Tibial artery (tissue), 4 donors: ENCODE results near the gene DPP8.
"Not testable (repeated sequence)": the region's sequence is repeated elsewhere in the genome, so short reads cannot be mapped to it uniquely, and the experiment has no call there.

Experiments used
- DNase-seq, 2 donors: peaks; one replicate each; pipeline ENCODE4 v3.0.0-alpha.2; 2019
- H3K27ac ChIP-seq, 2 donors: fragments of 200-600 bp; sonication (generic) in 1 of 2; 1 replicate in 1 of 2; 2 replicates in 1 of 2; pipeline ENCODE4 v1.5.1; 2018 to 2019; ENCODE audit warnings: mild to moderate bottlenecking in 1 of 2
- H3K27me3 ChIP-seq, 2 donors: fragments of 200-600 bp; sonication (generic) in 1 of 2; one replicate each; pipeline versions ENCODE4 v1.5.1 to v1.6.0; 2016 to 2019
- H3K36me3 ChIP-seq, 3 donors: fragments of 200-600 bp; sonication (generic) in 2 of 3; one replicate each; pipeline ENCODE4 v1.5.1; 2016 to 2019; ENCODE audit warnings: mild to moderate bottlenecking in 2 of 3
- H3K4me1 ChIP-seq, 4 donors: fragments of 200-600 bp; sonication (generic) in 2 of 4; 1 replicate in 3 of 4; 2 replicates in 1 of 4; pipeline ENCODE4 v1.5.1; 2016 to 2019
- H3K4me3 ChIP-seq, 2 donors: fragments of 200-600 bp; sonication (generic) in 1 of 2; 1 replicate in 1 of 2; 2 replicates in 1 of 2; pipeline ENCODE4 v1.5.1; 2018 to 2019; ENCODE audit warnings: mild to moderate bottlenecking in 2 of 2
- H3K9me3 ChIP-seq, 3 donors: fragments of 200-600 bp; sonication (generic) in 1 of 3; one replicate each; pipeline ENCODE4 v1.5.1; 2016 to 2019
- intact Hi-C: fragments of 100-400 bp; cut with DNase I; formaldehyde crosslinking; loops from one replicate; pipeline ENCODE4 v1.15.0; 2023; ENCODE audit warnings: low total_unique reads
- TF ChIP-seq, protein P1 (sequence below), 2 experiments: fragments of 200-600 bp in 1 of 2; fragments of 450-650 bp in 1 of 2; IDR thresholded peaks; one replicate each; pipeline ENCODE4 v1.5.1; 2017 to 2019; ENCODE audit warnings: antibody characterized with exemption in 2 of 2, mild to moderate bottlenecking in 1 of 2, moderate library complexity in 1 of 2

DPP8 gene

DNA sequence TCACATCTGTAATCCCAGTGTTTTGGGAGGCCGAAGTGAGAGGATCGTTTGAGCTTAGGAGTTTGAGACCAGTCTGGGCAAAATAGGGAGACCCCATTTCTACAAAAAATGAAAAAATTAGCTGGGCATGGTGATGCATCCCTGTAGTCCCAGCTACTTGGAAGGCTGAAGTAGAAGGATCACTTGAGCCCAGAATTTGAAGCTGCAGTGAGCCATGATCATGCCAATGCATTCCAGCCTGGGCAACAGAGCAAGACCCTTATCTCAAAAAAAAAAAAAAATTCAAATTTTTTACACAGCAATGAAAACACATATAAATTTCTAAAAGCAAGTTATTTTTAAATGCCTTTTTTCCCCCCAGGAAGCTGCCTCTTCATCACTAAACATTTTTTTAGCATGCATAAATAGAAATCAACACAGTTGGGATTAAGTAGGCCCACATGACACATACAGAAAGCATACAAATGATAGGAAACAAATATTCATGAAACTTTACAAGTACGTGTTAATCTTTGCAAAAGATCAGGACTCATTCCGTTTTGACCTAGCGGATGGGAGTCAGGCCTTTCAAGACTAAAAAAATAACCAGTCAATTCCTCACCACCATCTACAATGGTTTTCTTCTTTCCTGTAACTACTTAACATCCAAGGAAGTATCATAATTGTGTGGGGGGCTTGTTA is 49.1 kb downstream of the DPP8 start:
- no peak overlapping the region for H3K27ac ChIP-seq
- H3K4me1 ChIP-seq = no peaks in the 10 kb centered on the region
- TF ChIP-seq, protein P1, sequence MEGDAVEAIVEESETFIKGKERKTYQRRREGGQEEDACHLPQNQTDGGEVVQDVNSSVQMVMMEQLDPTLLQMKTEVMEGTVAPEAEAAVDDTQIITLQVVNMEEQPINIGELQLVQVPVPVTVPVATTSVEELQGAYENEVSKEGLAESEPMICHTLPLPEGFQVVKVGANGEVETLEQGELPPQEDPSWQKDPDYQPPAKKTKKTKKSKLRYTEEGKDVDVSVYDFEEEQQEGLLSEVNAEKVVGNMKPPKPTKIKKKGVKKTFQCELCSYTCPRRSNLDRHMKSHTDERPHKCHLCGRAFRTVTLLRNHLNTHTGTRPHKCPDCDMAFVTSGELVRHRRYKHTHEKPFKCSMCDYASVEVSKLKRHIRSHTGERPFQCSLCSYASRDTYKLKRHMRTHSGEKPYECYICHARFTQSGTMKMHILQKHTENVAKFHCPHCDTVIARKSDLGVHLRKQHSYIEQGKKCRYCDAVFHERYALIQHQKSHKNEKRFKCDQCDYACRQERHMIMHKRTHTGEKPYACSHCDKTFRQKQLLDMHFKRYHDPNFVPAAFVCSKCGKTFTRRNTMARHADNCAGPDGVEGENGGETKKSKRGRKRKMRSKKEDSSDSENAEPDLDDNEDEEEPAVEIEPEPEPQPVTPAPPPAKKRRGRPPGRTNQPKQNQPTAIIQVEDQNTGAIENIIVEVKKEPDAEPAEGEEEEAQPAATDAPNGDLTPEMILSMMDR (IDR thresholded peaks at IDR 0.05) = no peak
- H3K27me3 ChIP-seq = no peaks in the 10 kb centered on the region
- intact Hi-C loops = no loop called here
- H3K36me3 ChIP-seq = peaks cover 78 to 92% (median 79%) of the 10 kb centered on the region in 3 donors
- H3K4me3 ChIP-seq = no peak overlapping the region
- H3K9me3 ChIP-seq = no peaks in the 10 kb centered on the region
- no peak for DNase-seq

DNA sequence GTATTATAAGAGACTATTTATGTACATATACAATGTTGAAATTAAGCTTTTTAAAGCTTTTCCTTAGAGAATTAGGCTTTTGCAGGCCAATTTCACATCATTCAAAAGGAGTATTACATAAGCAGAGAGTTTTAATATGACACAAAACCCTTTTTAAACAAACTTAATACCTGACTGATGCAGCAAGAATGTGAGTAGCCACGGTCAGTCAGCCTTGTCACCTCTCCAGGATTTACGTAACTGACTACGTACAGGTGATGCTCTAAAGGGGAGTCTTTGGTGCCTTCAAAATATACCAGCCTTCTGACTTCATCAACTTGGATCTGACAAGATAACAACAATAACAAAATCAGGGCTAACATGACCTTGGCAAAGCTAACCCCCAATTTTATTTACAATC is 50.6 kb downstream of the DPP8 start:
- no peak overlapping the region for H3K4me3 ChIP-seq
- no peaks in the 10 kb centered on the region for H3K9me3 ChIP-seq
- intact Hi-C loops = no loop called here
- H3K27me3 ChIP-seq = no peaks in the 10 kb centered on the region
- no peak for DNase-seq
- H3K36me3 ChIP-seq = peaks cover 78 to 92% (median 79%) of the 10 kb centered on the region in 3 donors
- H3K4me1 ChIP-seq = no peaks in the 10 kb centered on the region
- no peak overlapping the region for H3K27ac ChIP-seq
- TF ChIP-seq, protein P1 (IDR thresholded peaks at IDR 0.05) = no peak

DNA sequence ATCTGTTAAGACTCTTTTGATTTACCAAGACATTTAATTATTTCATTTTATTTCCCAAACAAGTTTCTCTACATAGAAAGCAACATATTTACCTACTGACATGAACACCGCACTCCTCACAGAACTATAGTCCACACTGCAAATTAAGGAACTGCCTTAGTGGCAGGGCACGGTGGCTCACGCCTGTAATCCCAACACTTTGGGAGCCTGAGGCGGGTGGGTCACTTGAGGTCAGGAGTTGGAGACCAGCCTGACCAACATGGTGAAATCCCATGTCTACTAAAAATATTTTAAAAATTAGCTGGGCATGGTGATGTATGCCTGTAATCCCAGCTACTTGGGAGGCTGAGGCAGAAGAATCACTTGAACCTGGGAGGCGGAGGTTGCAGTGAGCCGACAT is 54.4 kb downstream of the DPP8 start:
- H3K27me3 ChIP-seq, H3K4me1 ChIP-seq, intact Hi-C loops, H3K4me3 ChIP-seq, DNase-seq, H3K9me3 ChIP-seq, H3K27ac ChIP-seq: not testable (repeated sequence)
- H3K36me3 ChIP-seq = peaks cover 68 to 98% (median 93%) of the 10 kb centered on the region in 3 donors

DNA sequence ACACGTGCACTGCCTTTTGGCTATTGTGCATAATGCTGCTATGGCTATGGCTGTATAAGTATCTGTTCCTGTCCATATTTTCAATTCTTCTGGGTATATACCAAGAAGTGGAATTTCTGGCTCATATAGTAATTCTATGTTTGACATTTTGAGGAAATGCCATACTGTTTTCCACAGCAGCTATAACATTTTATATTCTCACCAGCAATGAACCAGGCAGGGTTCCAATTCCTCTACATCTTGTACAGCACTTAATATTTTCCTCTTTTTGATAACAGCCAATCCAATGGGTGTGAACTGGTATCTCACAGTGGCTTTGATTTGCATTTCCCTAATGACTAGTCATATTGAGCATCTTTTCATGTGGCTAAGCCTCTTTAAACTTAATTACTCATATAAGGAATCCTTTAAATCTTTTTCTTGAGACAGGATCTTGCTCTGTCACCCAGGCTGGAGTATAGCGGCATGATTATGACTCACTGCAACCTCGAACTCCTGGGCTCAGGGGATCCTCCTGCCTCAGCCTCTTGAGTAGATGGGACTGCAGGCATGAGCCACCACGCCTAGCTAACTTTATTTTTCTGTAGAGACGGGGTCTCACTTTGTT is 56.6 kb downstream of the DPP8 start:
- Histone ChIP-seq H3K36me3 (peaks cover 51 to 100% (median 88%) of the 10 kb centered on the region in 3 donors), H3K27me3 (no peaks in the 10 kb centered on the region), H3K4me1 (no peaks in the 10 kb centered on the region), H3K9me3 (no peaks in the 10 kb centered on the region), H3K27ac (no peak overlapping the region), H3K4me3 (no peak overlapping the region)
- TF ChIP-seq, protein P1 (IDR thresholded peaks at IDR 0.05) = no peak
- no peak for DNase-seq
- intact Hi-C loops = no loop called here

DNA sequence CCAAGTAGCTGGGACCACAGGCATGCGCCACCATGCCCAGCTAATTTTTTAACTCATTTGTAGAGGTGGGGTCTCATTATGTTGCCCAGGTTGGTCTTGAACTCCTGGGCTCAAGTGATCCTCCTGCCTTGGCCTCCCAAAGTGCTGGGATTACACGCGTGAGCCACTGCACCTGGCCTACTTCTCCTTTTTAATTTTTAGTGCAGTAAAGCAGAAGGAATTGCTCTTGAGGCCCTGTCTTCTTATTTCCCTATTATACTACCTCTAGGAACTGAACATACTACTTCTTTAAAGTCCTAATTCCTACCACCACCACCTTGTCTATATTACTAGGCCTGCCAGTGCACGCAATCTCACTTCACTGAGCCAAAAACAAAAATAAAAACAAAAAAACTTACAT is 62.2 kb downstream of the DPP8 start:
- H3K4me1 ChIP-seq, intact Hi-C loops, DNase-seq, H3K9me3 ChIP-seq, H3K27ac ChIP-seq, H3K4me3 ChIP-seq, H3K27me3 ChIP-seq: not testable (repeated sequence)
- H3K36me3 ChIP-seq = peaks cover 23 to 100% (median 85%) of the 10 kb centered on the region in 3 donors

DNA sequence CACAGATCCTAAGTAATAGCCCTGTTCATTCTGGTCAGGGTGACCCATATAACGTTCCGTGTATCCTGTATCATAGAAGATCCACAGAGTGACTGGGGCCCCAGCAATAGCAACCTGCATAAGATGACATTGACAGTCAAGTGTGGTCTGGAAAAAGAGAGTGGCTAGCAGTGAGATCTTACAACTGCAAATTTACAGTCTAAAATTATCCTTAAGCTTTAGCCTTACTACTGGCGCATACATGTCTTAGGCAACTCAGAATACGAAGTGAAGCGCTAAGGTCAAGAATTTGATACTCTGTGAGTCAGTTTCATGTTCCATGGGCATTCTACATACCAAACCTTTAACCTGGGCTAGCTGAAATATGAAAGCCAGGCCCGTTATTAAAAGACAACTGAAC is 65.5 kb downstream of the DPP8 start:
- no peaks in the 10 kb centered on the region for H3K4me1 ChIP-seq
- DNase-seq = no peak
- TF ChIP-seq, protein P1 (IDR thresholded peaks at IDR 0.05) = no peak
- intact Hi-C loops = no loop called here
- peaks cover 48 to 82% (median 74%) of the 10 kb centered on the region in 3 donors for H3K36me3 ChIP-seq
- no peaks in the 10 kb centered on the region for H3K9me3 ChIP-seq
- no peak overlapping the region for H3K4me3 ChIP-seq
- H3K27me3 ChIP-seq = no peaks in the 10 kb centered on the region
- H3K27ac ChIP-seq = no peak overlapping the region
